IMR-90 (cell line): ENCODE results near the gene PPARG. TPM values are rescaled to one million over a fixed set of nuclear protein-coding genes. Genes with fewer than 3 reads are reported as not detected.

Experiments used
- ATAC-seq: fragments of 200-7000 bp; cut with Tn5 transposase; 2 replicates; pipeline ENCODE4 v1.9.1; 2020; ENCODE audit warnings: low read depth, mild to moderate bottlenecking, moderate library complexity
- BruUV-seq: library from RNA; stranded (reverse); fragments of 400-500 nt; replicated peaks from 2 replicates; lab custom pipeline; 2021; lab: Mats Ljungman, UMichigan
- CTCF ChIA-PET: fragments of 300-600 bp; formaldehyde crosslinking; extraction: SDS; loops from one replicate; lab custom pipeline; 2021; ENCODE audit warnings: antibody characterized with exemption; lab: Yijun Ruan, JAX
- POLR2A ChIA-PET: fragments of 300-600 bp; sonication (Branson Sonifier 250); formaldehyde crosslinking; loops from one replicate; lab custom pipeline; 2022; ENCODE audit warnings: antibody characterized with exemption; ENCODE audit not compliant: unreplicated experiment; lab: Charles Lee
- DNase-seq: peaks from one replicate; pipeline ENCODE4 v3.0.0; 2013
- H2AFZ ChIP-seq: replicated peaks from 2 replicates; pipeline ENCODE3; 2013; ENCODE audit warnings: low read length, mild to moderate bottlenecking; ENCODE audit not compliant: poor library complexity
- H2AK5ac ChIP-seq: 2 replicates; pipeline ENCODE4 v1.6.1; 2013; ENCODE audit warnings: low read depth, low read length, inconsistent platforms
- H2AK9ac ChIP-seq: replicated peaks from 2 replicates; pipeline ENCODE3; 2013; ENCODE audit warnings: mild to moderate bottlenecking, low read depth, low read length, moderate library complexity; ENCODE audit not compliant: poor library complexity
- H2BK120ac ChIP-seq: 2 replicates; pipeline ENCODE4 v1.6.1; 2013; ENCODE audit warnings: low read depth, low read length, inconsistent platforms
- H2BK15ac ChIP-seq: 3 replicates; pipeline ENCODE4 v1.6.1; 2013; ENCODE audit warnings: low read depth, low read length, inconsistent platforms
- H2BK20ac ChIP-seq: 2 replicates; pipeline ENCODE4 v1.6.1; 2013; ENCODE audit warnings: low read depth, mild to moderate bottlenecking, inconsistent platforms, low read length, moderate library complexity
- H2BK5ac ChIP-seq: 2 replicates; pipeline ENCODE4 v1.6.1; 2013; ENCODE audit warnings: mild to moderate bottlenecking, low read depth, low read length, inconsistent platforms; ENCODE audit not compliant: poor library complexity, severe bottlenecking
- H3K14ac ChIP-seq: replicated peaks from 2 replicates; pipeline ENCODE4 v1.6.1; 2013; ENCODE audit warnings: low read depth, low read length, inconsistent platforms
- H3K18ac ChIP-seq: 2 replicates; pipeline ENCODE4 v1.6.1; 2013; ENCODE audit warnings: low read depth, low read length, control low read depth
- H3K23ac ChIP-seq: 2 replicates; pipeline ENCODE4 v1.6.1; 2013; ENCODE audit warnings: low read depth, low read length, inconsistent platforms
- H3K27ac ChIP-seq: 2 replicates; pipeline ENCODE4 v1.5.1; 2013; ENCODE audit warnings: mild to moderate bottlenecking, control low read depth, low read length; ENCODE audit not compliant: insufficient read depth
- H3K27me3 ChIP-seq: 2 replicates; pipeline ENCODE4 v1.6.1; 2013; ENCODE audit warnings: low read length; ENCODE audit not compliant: control insufficient read depth, insufficient read depth
- H3K36me3 ChIP-seq: 2 replicates; pipeline ENCODE4 v1.6.1; 2013; ENCODE audit warnings: low read length, mixed read lengths; ENCODE audit not compliant: control insufficient read depth, insufficient read depth
- H3K4ac ChIP-seq: 2 replicates; pipeline ENCODE4 v1.6.1; 2013; ENCODE audit warnings: low read depth, low read length, inconsistent platforms
- H3K4me1 ChIP-seq: 2 replicates; pipeline ENCODE4 v1.6.1; 2013; ENCODE audit warnings: low read length, mixed read lengths; ENCODE audit not compliant: control insufficient read depth, insufficient read depth
- H3K4me2 ChIP-seq: 2 replicates; pipeline ENCODE4 v1.6.1; 2013; ENCODE audit warnings: low read depth, mild to moderate bottlenecking, control low read depth, low read length, moderate library complexity
- H3K4me3 ChIP-seq: 2 replicates; pipeline ENCODE4 v1.5.1; 2013; ENCODE audit warnings: low read depth, mild to moderate bottlenecking, control low read depth, low read length, moderate library complexity; ENCODE audit not compliant: insufficient read depth
- H3K56ac ChIP-seq: 2 replicates; pipeline ENCODE4 v1.6.1; 2013; ENCODE audit warnings: low read length, inconsistent platforms; ENCODE audit not compliant: insufficient read depth; ENCODE audit errors: extremely low read depth
- H3K79me1 ChIP-seq, 2 experiments: 2 replicates each; pipeline ENCODE4 v1.6.1; 2013; ENCODE audit warnings: low read length in 2 of 2, inconsistent platforms in 1 of 2, low read depth in 1 of 2
- H3K9ac ChIP-seq: 2 replicates; pipeline ENCODE4 v1.6.1; 2013; ENCODE audit warnings: low read depth, low read length, control low read depth
- H3K9me1 ChIP-seq: 2 replicates; pipeline ENCODE4 v1.6.1; 2013; ENCODE audit warnings: low read length, inconsistent platforms; ENCODE audit not compliant: insufficient read depth
- H3K9me3 ChIP-seq: 2 replicates; pipeline ENCODE4 v1.6.1; 2013; ENCODE audit warnings: low read length; ENCODE audit not compliant: control insufficient read depth, insufficient read depth
- H4K20me1 ChIP-seq: 2 replicates; pipeline ENCODE4 v1.6.1; 2013; ENCODE audit warnings: low read length, inconsistent platforms; ENCODE audit not compliant: insufficient read depth
- H4K5ac ChIP-seq: 2 replicates; pipeline ENCODE4 v1.6.1; 2013; ENCODE audit warnings: mild to moderate bottlenecking, low read depth, low read length, control low read depth
- H4K8ac ChIP-seq, 2 experiments: 2 replicates each; pipeline ENCODE4 v1.6.1; 2013; ENCODE audit warnings: low read depth in 2 of 2, low read length in 2 of 2, control low read depth in 1 of 2, inconsistent platforms in 1 of 2
- H4K91ac ChIP-seq: 2 replicates; pipeline ENCODE4 v1.6.1; 2013; ENCODE audit warnings: low read depth, low read length, inconsistent platforms; ENCODE audit not compliant: insufficient read depth
- BHLHE40 ChIP-seq: fragments of 150-350 bp; IDR thresholded peaks from 2 replicates; pipeline ENCODE4 v1.6.1; 2016; ENCODE audit warnings: mild to moderate bottlenecking, low read depth, low read length
- CEBPB ChIP-seq: IDR thresholded peaks from 2 replicates; pipeline ENCODE4 v1.6.1; 2012; ENCODE audit warnings: low read depth, low read length, improper control_type of control experiment
- CHD1 ChIP-seq: IDR thresholded peaks from 2 replicates; pipeline ENCODE4 v1.6.1; 2012; ENCODE audit warnings: low read depth, low read length, improper control_type of control experiment
- ELK1 ChIP-seq: fragments of 150-350 bp; IDR thresholded peaks from 2 replicates; pipeline ENCODE4 v1.6.1; 2016; ENCODE audit warnings: low read depth, mild to moderate bottlenecking, low read length, moderate library complexity, borderline replicate concordance
- FOS ChIP-seq: fragments of 150-350 bp; IDR thresholded peaks from 2 replicates; pipeline ENCODE4 v1.6.1; 2016; ENCODE audit warnings: low read depth, low read length
- MAFK ChIP-seq: IDR thresholded peaks from 2 replicates; pipeline ENCODE4 v1.6.1; 2012; ENCODE audit warnings: low read depth, low read length, improper control_type of control experiment
- MAZ ChIP-seq: IDR thresholded peaks from 2 replicates; pipeline ENCODE4 v1.6.1; 2012; ENCODE audit warnings: low read depth, mild to moderate bottlenecking, low read length, improper control_type of control experiment, moderate library complexity, borderline replicate concordance
- MXI1 ChIP-seq: IDR thresholded peaks from 2 replicates; pipeline ENCODE4 v1.6.1; 2012; ENCODE audit warnings: low read depth, mild to moderate bottlenecking, low read length, moderate library complexity, borderline replicate concordance
- NFE2L2 ChIP-seq: fragments of 150-350 bp; IDR thresholded peaks from 2 replicates; pipeline ENCODE4 v1.6.1; 2016; ENCODE audit warnings: low read depth, mild to moderate bottlenecking, low read length
- POLR2A ChIP-seq: IDR thresholded peaks from 2 replicates; pipeline ENCODE4 v1.6.1; 2012; ENCODE audit warnings: mild to moderate bottlenecking, low read depth, low read length
- RAD21 ChIP-seq: IDR thresholded peaks from 2 replicates; pipeline ENCODE4 v1.6.1; 2012; ENCODE audit warnings: low read length, improper control_type of control experiment
- RCOR1 ChIP-seq: IDR thresholded peaks from 2 replicates; pipeline ENCODE4 v1.6.1; 2012; ENCODE audit warnings: mild to moderate bottlenecking, low read length, improper control_type of control experiment; ENCODE audit not compliant: insufficient replicate concordance
- RFX5 ChIP-seq: IDR thresholded peaks from 2 replicates; pipeline ENCODE4 v1.8.0; 2012; ENCODE audit warnings: low read depth, mild to moderate bottlenecking, low read length, moderate library complexity
- SMC3 ChIP-seq: fragments of 150-350 bp; IDR thresholded peaks from 2 replicates; pipeline ENCODE4 v1.6.1; 2016; ENCODE audit warnings: low read depth, mild to moderate bottlenecking, antibody characterized with exemption, low read length, moderate library complexity
- whole genome bisulfite sequencing, 2 experiments: methylation state at CpG; one replicate each; pipeline versions ENCODE4 v1.1.5 to v1.1.7; 2013; ENCODE audit warnings: missing lambda C conversion rate in 2 of 2; ENCODE audit not compliant: insufficient read length in 1 of 2; ENCODE audit errors: extremely low coverage in 2 of 2; 5-methylcytosine and 5-hydroxymethylcytosine counted together
- dilution Hi-C: fragments of 300-500 bp; cut with HindIII; formaldehyde crosslinking; loops from one replicate; pipeline ENCODE4 v1.14.3; 2018; ENCODE audit warnings: low sequenced_read_pairs; ENCODE audit not compliant: unreplicated experiment
- in situ Hi-C: fragments of 300-500 bp; cut with MboI; formaldehyde crosslinking; loops from 3 replicates; pipeline ENCODE4 v1.14.3; 2019; ENCODE audit warnings: low sequenced_read_pairs, inconsistent platforms, mixed read lengths
- intact Hi-C: fragments of 100-400 bp; cut with micrococcal nuclease; formaldehyde crosslinking; loops from 2 replicates; pipeline ENCODE4 v1.10.0; 2022
- polyA plus RNA-seq, 3 experiments: library from polyadenylated mRNA; depleted of rRNA; stranded (reverse); fragments of >200 nt; gene quantifications; 2 replicates each; pipeline ENCODE4 v1.2.3, GENCODE V29; 2012; ENCODE audit warnings: low replicate concordance in 1 of 3
- total RNA-seq: library from RNA; depleted of rRNA; stranded (reverse); fragments of >200 nt; gene quantifications from 2 replicates; pipeline ENCODE4 v1.2.3, GENCODE V29; 2012
- TF ChIP-seq, protein P1 (sequence below): conservative IDR thresholded peaks from 2 replicates; pipeline ENCODE4 v1.5.1; 2012; ENCODE audit warnings: mild to moderate bottlenecking, low read depth, low read length, improper control_type of control experiment
- TF ChIP-seq, protein P2 (sequence below): fragments of 150-350 bp; IDR thresholded peaks from 2 replicates; pipeline ENCODE4 v1.6.1; 2017; ENCODE audit warnings: mild to moderate bottlenecking, antibody characterized with exemption, low read length, low read depth

PPARG gene
- total and polyA plus RNA-seq, 2 of the 4 experiments (the other 2 are of a cell fraction) = 11.2 to 23.8 TPM

DNA sequence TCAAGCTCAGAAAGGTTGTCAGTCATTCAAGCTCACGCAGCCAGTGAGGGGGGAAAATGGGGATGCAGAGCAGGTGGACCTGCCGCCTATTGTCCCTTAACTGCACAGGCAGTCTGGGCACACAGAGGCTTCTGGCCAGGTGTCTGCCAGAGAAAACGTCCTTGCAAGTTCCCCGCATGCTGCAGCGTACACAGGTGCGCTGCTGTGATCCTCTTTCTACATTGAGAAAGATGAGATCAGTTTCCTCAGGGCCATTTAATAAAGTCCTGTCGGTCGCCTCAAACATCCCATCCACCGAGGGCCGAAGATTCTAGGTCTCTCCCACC is 195.0 kb downstream of the PPARG start:
- Histone ChIP-seq H3K4me1 (no peaks in the 10 kb centered on the region; the same call in 1 of the 2 replicates), H3K4me2 (peak overlapping the region; percentile 89), H3K27me3 (no peaks in the 10 kb centered on the region), H3K9me1 (no peaks in the 10 kb centered on the region), H2AK9ac (peak overlapping the region; percentile 2), H4K8ac (peak overlapping the region; percentile 16 to 50; a peak in 2 of 4 replicates), H3K79me1 (peaks cover 8 to 18% of the 10 kb centered on the region in 2 experiments; a peak in 3 of 4 replicates), H2BK20ac (no peak overlapping the region), H3K18ac (no peak overlapping the region), H4K20me1 (no peaks in the 10 kb centered on the region), H3K4me3 (peak overlapping the region; percentile 49), H3K4ac (peak overlapping the region; percentile 9), H3K14ac (peak overlapping the region; percentile 11; the same call in 1 of the 2 replicates), H2BK5ac (no peak overlapping the region), H3K36me3 (no peaks in the 10 kb centered on the region), H3K23ac (peak overlapping the region; percentile 13; the same call in 1 of the 2 replicates), H2AFZ (peak overlapping the region; percentile 95), H3K27ac (no peak overlapping the region), H2AK5ac (no peak overlapping the region), H4K5ac (peak overlapping the region; percentile 67; the same call in 1 of the 2 replicates), H3K56ac (peak overlapping the region; percentile 64), H3K9me3 (no peaks in the 10 kb centered on the region), H2BK120ac (peak overlapping the region; percentile 1; the same call in 1 of the 2 replicates), H4K91ac (peak overlapping the region; percentile 2; the same call in 1 of the 2 replicates), H3K9ac (peak overlapping the region; percentile 66), H2BK15ac (no peak overlapping the region)
- dilution Hi-C loops = no loop called here
- in situ Hi-C loops = no loop called here
- no peak for TF ChIP-seq MAFK
- TF ChIP-seq MAZ = no peak
- TF ChIP-seq, protein P1, sequence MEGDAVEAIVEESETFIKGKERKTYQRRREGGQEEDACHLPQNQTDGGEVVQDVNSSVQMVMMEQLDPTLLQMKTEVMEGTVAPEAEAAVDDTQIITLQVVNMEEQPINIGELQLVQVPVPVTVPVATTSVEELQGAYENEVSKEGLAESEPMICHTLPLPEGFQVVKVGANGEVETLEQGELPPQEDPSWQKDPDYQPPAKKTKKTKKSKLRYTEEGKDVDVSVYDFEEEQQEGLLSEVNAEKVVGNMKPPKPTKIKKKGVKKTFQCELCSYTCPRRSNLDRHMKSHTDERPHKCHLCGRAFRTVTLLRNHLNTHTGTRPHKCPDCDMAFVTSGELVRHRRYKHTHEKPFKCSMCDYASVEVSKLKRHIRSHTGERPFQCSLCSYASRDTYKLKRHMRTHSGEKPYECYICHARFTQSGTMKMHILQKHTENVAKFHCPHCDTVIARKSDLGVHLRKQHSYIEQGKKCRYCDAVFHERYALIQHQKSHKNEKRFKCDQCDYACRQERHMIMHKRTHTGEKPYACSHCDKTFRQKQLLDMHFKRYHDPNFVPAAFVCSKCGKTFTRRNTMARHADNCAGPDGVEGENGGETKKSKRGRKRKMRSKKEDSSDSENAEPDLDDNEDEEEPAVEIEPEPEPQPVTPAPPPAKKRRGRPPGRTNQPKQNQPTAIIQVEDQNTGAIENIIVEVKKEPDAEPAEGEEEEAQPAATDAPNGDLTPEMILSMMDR = no peak
- TF ChIP-seq MXI1 = no peak
- TF ChIP-seq CHD1 = no peak
- TF ChIP-seq CEBPB = no peak
- TF ChIP-seq, protein P2, sequence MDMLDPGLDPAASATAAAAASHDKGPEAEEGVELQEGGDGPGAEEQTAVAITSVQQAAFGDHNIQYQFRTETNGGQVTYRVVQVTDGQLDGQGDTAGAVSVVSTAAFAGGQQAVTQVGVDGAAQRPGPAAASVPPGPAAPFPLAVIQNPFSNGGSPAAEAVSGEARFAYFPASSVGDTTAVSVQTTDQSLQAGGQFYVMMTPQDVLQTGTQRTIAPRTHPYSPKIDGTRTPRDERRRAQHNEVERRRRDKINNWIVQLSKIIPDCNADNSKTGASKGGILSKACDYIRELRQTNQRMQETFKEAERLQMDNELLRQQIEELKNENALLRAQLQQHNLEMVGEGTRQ = no peak; the same call in 1 of the 2 replicates
- no peak for TF ChIP-seq BHLHE40
- TF ChIP-seq ELK1 = no peak
- no peak for TF ChIP-seq SMC3
- no peak for TF ChIP-seq RAD21
- TF ChIP-seq RCOR1 = no peak
- TF ChIP-seq FOS = no peak
- no peak for TF ChIP-seq POLR2A
- TF ChIP-seq RFX5 = no peak
- no peak for TF ChIP-seq NFE2L2
- intact Hi-C loops = loop anchor here (1.0 kb wide), 1 partner anchor 408 kb away; no protein-coding TSS in a partner anchor
- no TSS peak for BruUV-seq
- ATAC-seq (no peak), DNase-seq (no peak)
- 0% methylated on average over 4 of the region's 10 CpGs; no CpG with 5 or more reads in 1 of the 2 experiments for WGBS, 2 experiments
- ChIA-PET CTCF (interaction anchor here (1.1 to 1.4 kb wide), 4 partner anchors 39 to 349 kb away, joined by 3 read pairs; no protein-coding TSS in a partner anchor), POLR2A (interaction anchor here (0.8 kb wide), 1 partner anchor 61 kb away, joined by 3 read pairs; no protein-coding TSS in a partner anchor)
